Neural cell (in vitro differentiated cells): Measurements from ENCODE around the gene RABL2A.
"Not testable (repeated sequence)": the region's sequence is repeated elsewhere in the genome, so short reads cannot be mapped to it uniquely, and the experiment has no call there.

Experiments
- EZH2 ChIP-seq: fragments of 200-600, 300-800 bp; shearing (Covaris generic), sonication (generic); IDR thresholded peaks from 2 replicates; pipeline ENCODE4 v1.6.1; 2014; ENCODE audit warnings: antibody characterized with exemption, low read length, borderline replicate concordance, mild to moderate bottlenecking; ENCODE audit not compliant: insufficient read depth, poor library complexity, severe bottlenecking
- POLR2AphosphoS5 ChIP-seq: IDR thresholded peaks from 2 replicates; pipeline ENCODE4 v1.6.1; 2012
- RAD21 ChIP-seq: fragments of 450-650 bp; conservative IDR thresholded peaks from 2 replicates; pipeline ENCODE4 v1.6.1; 2014; ENCODE audit warnings: antibody characterized with exemption, mild to moderate bottlenecking, moderate library complexity
- TF ChIP-seq, protein P1 (sequence below): fragments of 450-650 bp; IDR thresholded peaks from 2 replicates; pipeline ENCODE4 v1.5.1; 2014; ENCODE audit warnings: antibody characterized with exemption, mild to moderate bottlenecking, moderate library complexity; ENCODE audit not compliant: poor library complexity, severe bottlenecking

DNA sequence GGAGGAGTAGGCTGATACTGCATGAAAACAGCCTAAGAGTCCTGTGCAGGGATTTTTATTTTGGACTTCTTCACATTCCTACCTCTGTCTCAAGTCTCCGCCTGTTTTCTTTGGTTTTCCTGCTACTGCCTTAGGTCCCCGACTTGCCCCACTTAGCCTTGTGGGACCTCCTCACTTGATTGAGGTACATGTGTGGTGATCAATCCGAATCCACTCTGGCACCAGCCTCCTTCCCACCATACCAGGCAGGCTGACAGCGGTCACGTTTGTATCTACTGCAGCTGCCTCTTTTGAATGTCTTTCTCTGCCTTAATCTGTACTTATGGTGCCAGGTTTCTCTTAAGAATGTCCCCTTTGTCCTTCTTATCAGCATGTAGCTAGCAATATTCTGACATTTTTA is 22.4 kb upstream of the RABL2A start:
- not testable (repeated sequence) for TF ChIP-seq POLR2AphosphoS5, EZH2, RAD21
- TF ChIP-seq, protein P1, sequence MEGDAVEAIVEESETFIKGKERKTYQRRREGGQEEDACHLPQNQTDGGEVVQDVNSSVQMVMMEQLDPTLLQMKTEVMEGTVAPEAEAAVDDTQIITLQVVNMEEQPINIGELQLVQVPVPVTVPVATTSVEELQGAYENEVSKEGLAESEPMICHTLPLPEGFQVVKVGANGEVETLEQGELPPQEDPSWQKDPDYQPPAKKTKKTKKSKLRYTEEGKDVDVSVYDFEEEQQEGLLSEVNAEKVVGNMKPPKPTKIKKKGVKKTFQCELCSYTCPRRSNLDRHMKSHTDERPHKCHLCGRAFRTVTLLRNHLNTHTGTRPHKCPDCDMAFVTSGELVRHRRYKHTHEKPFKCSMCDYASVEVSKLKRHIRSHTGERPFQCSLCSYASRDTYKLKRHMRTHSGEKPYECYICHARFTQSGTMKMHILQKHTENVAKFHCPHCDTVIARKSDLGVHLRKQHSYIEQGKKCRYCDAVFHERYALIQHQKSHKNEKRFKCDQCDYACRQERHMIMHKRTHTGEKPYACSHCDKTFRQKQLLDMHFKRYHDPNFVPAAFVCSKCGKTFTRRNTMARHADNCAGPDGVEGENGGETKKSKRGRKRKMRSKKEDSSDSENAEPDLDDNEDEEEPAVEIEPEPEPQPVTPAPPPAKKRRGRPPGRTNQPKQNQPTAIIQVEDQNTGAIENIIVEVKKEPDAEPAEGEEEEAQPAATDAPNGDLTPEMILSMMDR: not testable (repeated sequence)
